B cell (primary cell): ENCODE results near the gene GPR137. TPM values are rescaled to one million over a fixed set of nuclear protein-coding genes. Genes with fewer than 3 reads are reported as not detected.

ENCODE experiments used
- ATAC-seq: fragments of 200-7000 bp; cut with Tn5 transposase; one replicate; pipeline ENCODE4 v1.10.0; 2021; ENCODE audit warnings: low read depth, mild to moderate bottlenecking, moderate number of reproducible peaks, moderate library complexity
- CTCF ChIA-PET: fragments of 350-600 bp; sonication (Branson Sonifier 250); formaldehyde crosslinking; loops from one replicate; lab custom pipeline; 2021; ENCODE audit warnings: antibody characterized with exemption, inconsistent platforms; lab: Charles Lee
- POLR2A ChIA-PET: fragments of 350-600 bp; sonication (Branson Sonifier 250); formaldehyde crosslinking; loops from one replicate; lab custom pipeline; 2021; ENCODE audit warnings: antibody characterized with exemption; lab: Charles Lee
- DNase-seq: peaks from one replicate; pipeline ENCODE4 v3.0.0; 2013
- H2AFZ ChIP-seq: 2 replicates; pipeline ENCODE4 v1.6.1; 2012; ENCODE audit warnings: mild to moderate bottlenecking, low read depth, low read length; ENCODE audit not compliant: insufficient read depth, poor library complexity, severe bottlenecking
- H3K27ac ChIP-seq, 2 donors: 1 replicate in 1 of 2; 2 replicates in 1 of 2; pipeline ENCODE4 v1.5.1; 2012 to 2013; ENCODE audit warnings: low read length in 2 of 2, mild to moderate bottlenecking in 2 of 2, moderate library complexity in 1 of 2
- H3K27me3 ChIP-seq, 4 experiments: fragments of 200-600 bp in 1 of 4; sonication (generic) in 1 of 4; replicated peaks in 1 of 4; 1 replicate in 2 of 4; 2 replicates in 2 of 4; pipeline versions ENCODE4 v1.6.1 to v1.7.0; 2013 to 2016; ENCODE audit warnings: low read length in 3 of 4, mild to moderate bottlenecking in 2 of 4, mixed read lengths in 1 of 4, moderate library complexity in 1 of 4; ENCODE audit not compliant: insufficient read depth in 4 of 4, control insufficient read depth in 3 of 4; ENCODE audit errors: control extremely low read depth in 1 of 4
- H3K36me3 ChIP-seq, 2 experiments: replicated peaks in 1 of 2; 1 replicate in 1 of 2; 2 replicates in 1 of 2; pipeline versions ENCODE4 v1.6.1 to v1.7.1; 2013; ENCODE audit warnings: low read length in 1 of 2; ENCODE audit not compliant: insufficient read depth in 2 of 2, control insufficient read depth in 1 of 2; ENCODE audit errors: control extremely low read depth in 1 of 2, extremely low read depth in 1 of 2
- H3K4me1 ChIP-seq, 2 donors: fragments of 200-600 bp in 1 of 2; sonication (generic) in 1 of 2; 1 replicate in 1 of 2; 2 replicates in 1 of 2; pipeline versions ENCODE4 v1.5.1 to v1.6.1; 2013 to 2017; ENCODE audit warnings: low read length in 2 of 2; ENCODE audit not compliant: control insufficient read depth in 2 of 2, insufficient read depth in 2 of 2
- H3K4me2 ChIP-seq: replicated peaks from 2 replicates; pipeline ENCODE3; 2012; ENCODE audit warnings: mild to moderate bottlenecking, low read depth, low read length; ENCODE audit not compliant: poor library complexity, severe bottlenecking
- H3K4me3 ChIP-seq, 5 experiments: fragments of 200-600 bp in 1 of 5; sonication (generic) in 1 of 5; 1 replicate in 3 of 5; 2 replicates in 2 of 5; pipeline versions ENCODE4 v1.5.1 to v1.7.0; 2011 to 2016; ENCODE audit warnings: low read length in 4 of 5, mild to moderate bottlenecking in 4 of 5, low read depth in 2 of 5, control low read depth in 1 of 5, moderate library complexity in 1 of 5; ENCODE audit not compliant: insufficient read depth in 1 of 5; ENCODE audit errors: control extremely low read depth in 1 of 5, extremely low read depth in 1 of 5
- H3K79me2 ChIP-seq: fragments of 200-600 bp; sonication (generic); one replicate; pipeline ENCODE4 v1.6.0; 2016; ENCODE audit warnings: low read length; ENCODE audit not compliant: control insufficient read depth, insufficient read depth
- H3K9ac ChIP-seq: fragments of 200-600 bp; sonication (generic); 2 replicates; pipeline ENCODE4 v1.6.1; 2017; ENCODE audit warnings: mild to moderate bottlenecking, low read length, moderate library complexity
- H3K9me3 ChIP-seq, 3 donors: one replicate each; pipeline versions ENCODE4 v1.6.1 to v1.7.1; 2013; ENCODE audit warnings: low read length in 2 of 3; ENCODE audit not compliant: control insufficient read depth in 2 of 3, insufficient read depth in 1 of 3; ENCODE audit errors: control extremely low read depth in 1 of 3
- H4K20me1 ChIP-seq: 2 replicates; pipeline ENCODE4 v1.6.0; 2012; ENCODE audit warnings: mild to moderate bottlenecking, low read length; ENCODE audit not compliant: insufficient read depth, control insufficient read depth, poor library complexity, severe bottlenecking
- H3K27ac Mint-ChIP-seq: one replicate; pipeline ENCODE4 v1.8.0; 2021; ENCODE audit warnings: mixed read lengths
- H3K27me3 Mint-ChIP-seq: one replicate; pipeline ENCODE4 v1.8.0; 2021; ENCODE audit warnings: mixed read lengths
- H3K4me1 Mint-ChIP-seq: one replicate; pipeline ENCODE4 v1.8.0; 2021; ENCODE audit warnings: mixed read lengths
- H3K4me3 Mint-ChIP-seq: one replicate; pipeline ENCODE4 v1.8.0; 2021; ENCODE audit warnings: mixed read lengths
- H3K9me3 Mint-ChIP-seq: one replicate; pipeline ENCODE4 v1.8.0; 2022; ENCODE audit warnings: mixed read lengths; ENCODE audit not compliant: insufficient read depth
- EZH2 ChIP-seq: IDR thresholded peaks from 2 replicates; pipeline ENCODE4 v1.6.1; 2012; ENCODE audit warnings: borderline replicate concordance, low read depth, mild to moderate bottlenecking, moderate library complexity, low read length; ENCODE audit not compliant: insufficient read depth, poor library complexity, severe bottlenecking
- WGBS: methylation state at CpG from one replicate; pipeline ENCODE4 v1.1.5; 2013; ENCODE audit warnings: missing lambda C conversion rate; ENCODE audit not compliant: insufficient coverage; 5-methylcytosine and 5-hydroxymethylcytosine counted together
- intact Hi-C: fragments of 100-400 bp; cut with micrococcal nuclease; formaldehyde crosslinking; loops from one replicate; pipeline ENCODE4 v1.10.0; 2022
- polyA plus RNA-seq: library from polyadenylated mRNA; depleted of rRNA; stranded (reverse); fragments of >200 nt; gene quantifications from 2 replicates; pipeline ENCODE4 v1.2.3, GENCODE V29; 2012
- total RNA-seq, 2 donors: library from RNA; stranded (reverse); fragments of 120-200 nt in 1 of 2; gene quantifications; 1 replicate in 1 of 2; 2 replicates in 1 of 2; pipeline versions ENCODE4 v1.2.3 to v1.2.4, GENCODE V29; 2013 to 2022
- TF ChIP-seq, protein P1 (sequence below): fragments of 200-600 bp; IDR thresholded peaks from one replicate; pipeline ENCODE4 v1.8.0; 2022; ENCODE audit warnings: antibody characterized with exemption, mild to moderate bottlenecking

GPR137 gene
- total and polyA plus RNA-seq, 2 donors (not counting 1 experiment from before 2014, with no cell fraction given): 49.9 to 66.1 TPM

DNA sequence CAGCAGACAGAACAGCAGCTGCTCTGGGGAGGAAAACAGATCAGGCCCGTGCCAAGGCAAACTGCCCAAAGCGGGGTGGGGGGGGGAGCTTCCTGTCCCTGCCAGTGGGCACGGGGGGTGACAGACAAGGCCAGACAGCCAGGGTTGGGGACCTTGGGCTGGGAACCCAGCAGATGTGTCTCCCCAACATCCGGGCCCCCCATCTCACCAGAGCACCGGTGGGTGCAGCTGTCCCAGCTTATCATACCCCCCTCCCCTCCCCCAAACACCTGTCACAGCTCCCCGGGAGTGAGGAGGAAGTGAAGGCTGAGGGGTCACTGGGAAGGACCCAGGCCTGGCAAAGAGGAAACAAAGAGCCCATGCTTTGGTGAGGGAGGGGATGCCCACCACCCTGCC, 40.2 kb upstream of the GPR137 start:
- peak overlapping the region; percentile 19 for H2AFZ ChIP-seq
- CTCF ChIA-PET: interaction anchor here (0.7 to 10.4 kb wide), 10 partner anchors 12 to 110 kb away, joined by 3 to 141 read pairs (median 4); partner anchors contain the start of genes BAD, ESRRA, FERMT3 and NUDT22
- no peaks in the 10 kb centered on the region for H3K9me3 ChIP-seq
- Mint-ChIP-seq H3K4me3 (peak overlapping the region; percentile 90), H3K9me3 (no peaks in the 10 kb centered on the region), H3K27me3 (no peaks in the 10 kb centered on the region), H3K27ac (peak overlapping the region; percentile 91), H3K4me1 (peaks cover 38% of the 10 kb centered on the region)
- WGBS: 0% methylated on average over 2 of the region's 6 CpGs
- DNase-seq: no peak
- H3K27ac ChIP-seq: peak overlapping the region; percentile 53 to 79
- peak overlapping the region; percentile 5 to 69 (median 62) for H3K4me3 ChIP-seq
- intact Hi-C loops: no loop called here
- H3K4me1 ChIP-seq: peaks cover 18 to 48% of the 10 kb centered on the region in 2 donors
- H3K79me2 ChIP-seq: peaks cover 9% of the 10 kb centered on the region
- no peak for ATAC-seq
- POLR2A ChIA-PET: interaction anchor here (0.7 to 4.0 kb wide), 9 partner anchors 9 to 1649 kb away, joined by 3 to 37 read pairs (median 8); partner anchors contain the start of genes FERMT3, NUDT22, STIP1 and TRPT1
- peaks cover 7% of the 10 kb centered on the region for H4K20me1 ChIP-seq
- H3K27me3 ChIP-seq: no peaks in the 10 kb centered on the region
- H3K36me3 ChIP-seq: peaks cover 0 to 11% of the 10 kb centered on the region in 2 experiments
- peak overlapping the region; percentile 79 for H3K4me2 ChIP-seq
- no peak for TF ChIP-seq EZH2
- TF ChIP-seq, protein P1, sequence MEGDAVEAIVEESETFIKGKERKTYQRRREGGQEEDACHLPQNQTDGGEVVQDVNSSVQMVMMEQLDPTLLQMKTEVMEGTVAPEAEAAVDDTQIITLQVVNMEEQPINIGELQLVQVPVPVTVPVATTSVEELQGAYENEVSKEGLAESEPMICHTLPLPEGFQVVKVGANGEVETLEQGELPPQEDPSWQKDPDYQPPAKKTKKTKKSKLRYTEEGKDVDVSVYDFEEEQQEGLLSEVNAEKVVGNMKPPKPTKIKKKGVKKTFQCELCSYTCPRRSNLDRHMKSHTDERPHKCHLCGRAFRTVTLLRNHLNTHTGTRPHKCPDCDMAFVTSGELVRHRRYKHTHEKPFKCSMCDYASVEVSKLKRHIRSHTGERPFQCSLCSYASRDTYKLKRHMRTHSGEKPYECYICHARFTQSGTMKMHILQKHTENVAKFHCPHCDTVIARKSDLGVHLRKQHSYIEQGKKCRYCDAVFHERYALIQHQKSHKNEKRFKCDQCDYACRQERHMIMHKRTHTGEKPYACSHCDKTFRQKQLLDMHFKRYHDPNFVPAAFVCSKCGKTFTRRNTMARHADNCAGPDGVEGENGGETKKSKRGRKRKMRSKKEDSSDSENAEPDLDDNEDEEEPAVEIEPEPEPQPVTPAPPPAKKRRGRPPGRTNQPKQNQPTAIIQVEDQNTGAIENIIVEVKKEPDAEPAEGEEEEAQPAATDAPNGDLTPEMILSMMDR: no peak
- H3K9ac ChIP-seq: peak overlapping the region; percentile 53
